ENCODE data around the gene FABP1. TPM values are rescaled to one million over a fixed set of nuclear protein-coding genes. Genes with fewer than 3 reads are reported as not detected.

FABP1 gene
- not detected in 2 replicates for total RNA-seq

GRCh38 chr2:88127888-88128653 lies at the start of gene FABP1:
TSS of gene FABP1 (minus strand) at chr2:88128062. CDS start at chr2:88128017, 45 bp downstream.
- no peak for TF ChIP-seq CTCF (conservative IDR thresholded peaks at IDR 0.05; ENCODE audit: low read depth, low read length)
- DNase-seq (ENCODE audit: low read depth) = no peak
- no peak within 1 kb of the TSS for H3K4me3 ChIP-seq (ENCODE audit: low read depth, low read length)

- H3K4me3 ChIP-seq (ENCODE audit: low read depth, low read length) = no peak overlapping the region
- DNase-seq (ENCODE audit: low read depth) = peak; percentile 93
- TF ChIP-seq CTCF (conservative IDR thresholded peaks at IDR 0.05; ENCODE audit: low read depth, low read length) = no peak
These were observed 49.7 kb upstream of the FABP1 start for GRCh38 chr2:88177556-88177955.

GRCh38 chr2:88176352-88176984 lies 48.6 kb upstream of the FABP1 start:
- TF ChIP-seq CTCF (conservative IDR thresholded peaks at IDR 0.05; ENCODE audit: low read depth, low read length) = no peak
- H3K4me3 ChIP-seq (ENCODE audit: low read depth, low read length) = no peak overlapping the region
- DNase-seq (ENCODE audit: low read depth) = no peak

GRCh38 chr2:88172882-88173281 lies 45.0 kb upstream of the FABP1 start:
- DNase-seq (ENCODE audit: low read depth) = no peak

GRCh38 chr2:88171966-88172365 lies 44.1 kb upstream of the FABP1 start:
- no peak for DNase-seq (ENCODE audit: low read depth)
- TF ChIP-seq CTCF (conservative IDR thresholded peaks at IDR 0.05; ENCODE audit: low read depth, low read length) = no peak
- no peak overlapping the region for H3K4me3 ChIP-seq (ENCODE audit: low read depth, low read length)

More at GRCh38 chr2:88172882-88173281, 45.0 kb upstream of the FABP1 start:
- TF ChIP-seq CTCF (conservative IDR thresholded peaks at IDR 0.05; ENCODE audit: low read depth, low read length) = no peak
- H3K4me3 ChIP-seq (ENCODE audit: low read depth, low read length) = no peak overlapping the region

GRCh38 chr2:88170472-88170892 lies 42.6 kb upstream of the FABP1 start:
- peak overlapping the region; percentile 68 for H3K4me3 ChIP-seq (ENCODE audit: low read depth, low read length)
- TF ChIP-seq CTCF (conservative IDR thresholded peaks at IDR 0.05; ENCODE audit: low read depth, low read length) = no peak
- no peak for DNase-seq (ENCODE audit: low read depth)
